ENCODE results near the gene CCDC73. TPM values are rescaled to one million over a fixed set of nuclear protein-coding genes. Genes with fewer than 3 reads are reported as not detected.

The CCDC73 gene
- total RNA-seq, 6 donors from 2014 or later = 0.15 to 0.20 TPM; not detected in 4

DNA sequence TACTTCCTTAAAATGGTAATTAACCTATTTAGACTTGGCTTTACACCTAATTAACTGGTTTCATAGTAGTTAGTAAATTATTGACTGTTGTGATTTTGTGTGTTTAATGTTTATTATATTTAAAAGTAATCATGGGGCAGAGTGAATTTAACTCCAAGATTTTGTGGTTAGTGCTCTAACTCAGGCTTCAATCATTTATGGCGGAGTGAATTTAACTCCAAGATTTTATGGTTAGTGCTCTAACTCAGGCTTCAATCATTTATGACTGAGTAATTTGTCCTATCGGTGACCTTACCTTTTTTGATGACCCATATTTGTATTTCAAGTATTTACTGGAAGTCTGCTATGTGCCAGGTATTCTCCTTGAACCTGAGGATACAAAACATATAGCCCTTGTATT lies 42.5 kb upstream of the CCDC73 start:
- Histone ChIP-seq H3K9me3 (no peaks in the 10 kb centered on the region), H3K27me3 (no peaks in the 10 kb centered on the region), H3K27ac (no peak overlapping the region), H3K4me3 (no peak overlapping the region), H3K36me3 (peaks cover 0 to 8% (median 0%) of the 10 kb centered on the region in 4 donors), H3K4me1 (no peaks in the 10 kb centered on the region)
- 98% methylated on average over 2 of the region's 2 CpGs for WGBS, 2 donors
- TF ChIP-seq, protein P1, sequence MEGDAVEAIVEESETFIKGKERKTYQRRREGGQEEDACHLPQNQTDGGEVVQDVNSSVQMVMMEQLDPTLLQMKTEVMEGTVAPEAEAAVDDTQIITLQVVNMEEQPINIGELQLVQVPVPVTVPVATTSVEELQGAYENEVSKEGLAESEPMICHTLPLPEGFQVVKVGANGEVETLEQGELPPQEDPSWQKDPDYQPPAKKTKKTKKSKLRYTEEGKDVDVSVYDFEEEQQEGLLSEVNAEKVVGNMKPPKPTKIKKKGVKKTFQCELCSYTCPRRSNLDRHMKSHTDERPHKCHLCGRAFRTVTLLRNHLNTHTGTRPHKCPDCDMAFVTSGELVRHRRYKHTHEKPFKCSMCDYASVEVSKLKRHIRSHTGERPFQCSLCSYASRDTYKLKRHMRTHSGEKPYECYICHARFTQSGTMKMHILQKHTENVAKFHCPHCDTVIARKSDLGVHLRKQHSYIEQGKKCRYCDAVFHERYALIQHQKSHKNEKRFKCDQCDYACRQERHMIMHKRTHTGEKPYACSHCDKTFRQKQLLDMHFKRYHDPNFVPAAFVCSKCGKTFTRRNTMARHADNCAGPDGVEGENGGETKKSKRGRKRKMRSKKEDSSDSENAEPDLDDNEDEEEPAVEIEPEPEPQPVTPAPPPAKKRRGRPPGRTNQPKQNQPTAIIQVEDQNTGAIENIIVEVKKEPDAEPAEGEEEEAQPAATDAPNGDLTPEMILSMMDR (IDR thresholded peaks at IDR 0.05) = no peak
- TF ChIP-seq EP300 (IDR thresholded peaks at IDR 0.05) = no peak
- ATAC-seq (ENCODE audit: low FRiP score in 2 of 2) (no peak), DNase-seq (no peak)

DNA sequence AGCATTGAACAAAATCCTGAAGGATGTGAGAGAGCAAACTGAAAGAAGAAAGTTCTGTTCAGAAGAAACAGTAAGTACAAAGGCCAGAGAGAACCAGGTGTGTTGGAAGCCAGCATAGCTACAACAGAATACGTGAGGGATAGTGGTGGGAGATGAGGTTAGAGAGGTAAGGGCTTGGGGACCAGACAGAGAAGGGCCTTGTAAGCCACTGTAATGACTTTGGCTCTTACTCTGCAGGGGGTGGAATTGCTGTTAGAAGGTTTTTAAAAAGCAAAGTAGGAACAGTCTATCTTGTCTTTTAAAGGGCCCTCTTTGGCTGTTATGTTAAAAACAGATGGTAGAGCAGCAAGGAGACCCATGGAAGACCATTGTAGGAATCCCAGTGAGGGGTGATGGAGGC lies 39.5 kb upstream of the CCDC73 start:
- Histone ChIP-seq H3K9me3 (no peaks in the 10 kb centered on the region), H3K27me3 (no peaks in the 10 kb centered on the region), H3K4me3 (no peak overlapping the region), H3K27ac (no peak overlapping the region), H3K36me3 (no peaks in the 10 kb centered on the region), H3K4me1 (peaks cover 0 to 11% (median 10%) of the 10 kb centered on the region in 4 donors)
- ATAC-seq (ENCODE audit: low FRiP score in 2 of 2) (no peak), DNase-seq (no peak)
- WGBS, 2 donors = 81 to 91% methylated on average over 1 of the region's 1 CpG
- TF ChIP-seq POLR2AphosphoS5 (IDR thresholded peaks at IDR 0.05) (no peak), POLR2A (IDR thresholded peaks at IDR 0.05) (no peak), EP300 (IDR thresholded peaks at IDR 0.05) (no peak)
- TF ChIP-seq, protein P1 (IDR thresholded peaks at IDR 0.05) = no peak

DNA sequence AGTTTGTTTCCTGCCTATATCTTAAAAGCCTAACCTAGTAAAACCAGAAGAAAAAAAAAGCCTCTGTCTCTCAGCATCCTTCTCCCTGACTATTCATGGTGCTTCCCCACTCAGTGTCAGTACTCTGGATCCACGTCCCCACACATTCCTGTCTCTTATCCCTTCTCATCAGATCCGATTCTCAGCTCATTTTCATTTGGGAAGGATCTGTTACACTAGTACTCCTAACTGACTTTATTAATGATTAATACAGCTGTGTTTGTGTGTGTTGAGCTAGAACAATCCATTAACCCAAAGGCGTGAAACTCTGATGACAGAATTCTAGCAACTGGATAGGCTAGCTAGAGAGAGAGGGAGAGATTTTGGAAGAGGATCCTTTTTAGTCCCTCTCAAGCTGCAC lies 36.8 kb upstream of the CCDC73 start:
- Histone ChIP-seq H3K36me3 (no peaks in the 10 kb centered on the region), H3K27me3 (no peaks in the 10 kb centered on the region), H3K27ac (no peak overlapping the region), H3K9me3 (no peaks in the 10 kb centered on the region), H3K4me3 (peak overlapping the region in 2 of 4 donors; percentile 79 to 87), H3K4me1 (peaks cover 0 to 14% (median 10%) of the 10 kb centered on the region in 4 donors)
- DNase-seq = no peak
- TF ChIP-seq EP300 (IDR thresholded peaks at IDR 0.05) (no peak), POLR2AphosphoS5 (IDR thresholded peaks at IDR 0.05) (no peak)
- no peak for ATAC-seq (ENCODE audit: low FRiP score in 2 of 2)
- 78 to 89% methylated on average over 3 of the region's 3 CpGs for WGBS, 2 donors

DNA sequence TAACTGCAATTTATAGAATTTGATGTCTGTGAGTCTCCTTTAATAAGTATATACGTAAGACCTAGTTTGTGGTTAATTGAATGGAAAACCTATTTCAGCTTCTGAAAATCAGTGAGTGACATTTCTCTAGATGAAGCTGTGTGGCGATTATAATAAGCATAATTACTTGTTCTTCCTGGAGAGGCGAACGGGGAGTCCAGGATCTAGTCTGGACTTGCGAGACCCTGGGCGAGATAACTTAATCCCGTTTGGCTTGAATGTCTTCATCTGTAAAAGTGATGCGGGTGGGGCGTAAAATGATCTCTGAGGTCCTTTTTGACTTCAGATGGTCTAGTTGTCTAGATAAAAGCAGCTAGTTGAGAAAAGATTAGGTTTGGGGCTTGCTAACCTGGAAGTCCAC lies 36.3 kb upstream of the CCDC73 start:
- H3K27me3 ChIP-seq = no peaks in the 10 kb centered on the region
- H3K36me3 ChIP-seq = no peaks in the 10 kb centered on the region
- H3K4me1 ChIP-seq = peaks cover 0 to 14% (median 10%) of the 10 kb centered on the region in 4 donors
- DNase-seq (no peak), ATAC-seq (ENCODE audit: low FRiP score in 2 of 2) (no peak)
- H3K4me3 ChIP-seq = peak overlapping the region in 3 of 4 donors; percentile 76 to 87 (median 79)
- H3K9me3 ChIP-seq = no peaks in the 10 kb centered on the region
- TF ChIP-seq POLR2AphosphoS5 (IDR thresholded peaks at IDR 0.05) = no peak
- no peak for TF ChIP-seq EP300 (IDR thresholded peaks at IDR 0.05)
- no peak for TF ChIP-seq POLR2A (IDR thresholded peaks at IDR 0.05)
- TF ChIP-seq, protein P1 (IDR thresholded peaks at IDR 0.05) = no peak
- no peak overlapping the region for H3K27ac ChIP-seq
- 75 to 78% methylated on average over 9 of the region's 9 CpGs for WGBS, 2 donors

DNA sequence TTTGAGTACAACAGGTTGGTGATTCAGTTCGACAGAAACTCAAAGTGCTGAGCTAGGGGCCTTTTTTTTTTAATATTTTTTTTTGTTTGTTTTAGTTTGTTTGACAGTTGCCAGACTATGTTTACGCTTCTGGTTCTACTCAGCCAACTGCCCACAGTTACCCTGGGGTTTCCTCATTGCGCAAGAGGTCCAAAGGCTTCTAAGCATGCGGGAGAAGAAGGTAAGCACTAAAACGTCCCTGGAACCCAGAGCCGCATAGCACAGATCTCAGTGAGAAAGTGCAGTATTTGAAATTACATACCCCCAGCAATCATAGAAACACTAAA lies 35.9 kb upstream of the CCDC73 start:
- H3K27me3 ChIP-seq = no peaks in the 10 kb centered on the region
- H3K27ac ChIP-seq = peak overlapping the region; percentile 81 to 92 (median 85)
- peak in 1 of 2 donors; percentile 82 for DNase-seq
- H3K4me3 ChIP-seq = peak overlapping the region; percentile 49 to 87 (median 78)
- H3K4me1 ChIP-seq = peaks cover 0 to 14% (median 10%) of the 10 kb centered on the region in 4 donors
- 2 to 10% methylated on average over 6 of the region's 6 CpGs for WGBS, 2 donors
- TF ChIP-seq EP300 (IDR thresholded peaks at IDR 0.05) = no peak
- TF ChIP-seq, protein P1 (IDR thresholded peaks at IDR 0.05) = no peak
- TF ChIP-seq POLR2AphosphoS5 (IDR thresholded peaks at IDR 0.05) = no peak
- no peak for TF ChIP-seq POLR2A (IDR thresholded peaks at IDR 0.05)
- ATAC-seq (ENCODE audit: low FRiP score in 2 of 2) = peak; percentile 54 to 69
- H3K36me3 ChIP-seq = no peaks in the 10 kb centered on the region
- H3K9me3 ChIP-seq = no peaks in the 10 kb centered on the region

All from upper lobe of left lung (tissue), 6 donors.